HG03039 (cell line): ENCODE results near the gene EP300.
"Not testable (repeated sequence)": the region's sequence is repeated elsewhere in the genome, so short reads cannot be mapped to it uniquely, and the experiment has no call there.

ENCODE experiments used
- ATAC-seq: cut with Tn5 transposase; IDR thresholded peaks from one replicate; pipeline ENCODE4 v1.9.1; 2021; ENCODE audit warnings: mild to moderate bottlenecking, moderate library complexity; ENCODE audit not compliant: unreplicated experiment

The EP300 gene

DNA sequence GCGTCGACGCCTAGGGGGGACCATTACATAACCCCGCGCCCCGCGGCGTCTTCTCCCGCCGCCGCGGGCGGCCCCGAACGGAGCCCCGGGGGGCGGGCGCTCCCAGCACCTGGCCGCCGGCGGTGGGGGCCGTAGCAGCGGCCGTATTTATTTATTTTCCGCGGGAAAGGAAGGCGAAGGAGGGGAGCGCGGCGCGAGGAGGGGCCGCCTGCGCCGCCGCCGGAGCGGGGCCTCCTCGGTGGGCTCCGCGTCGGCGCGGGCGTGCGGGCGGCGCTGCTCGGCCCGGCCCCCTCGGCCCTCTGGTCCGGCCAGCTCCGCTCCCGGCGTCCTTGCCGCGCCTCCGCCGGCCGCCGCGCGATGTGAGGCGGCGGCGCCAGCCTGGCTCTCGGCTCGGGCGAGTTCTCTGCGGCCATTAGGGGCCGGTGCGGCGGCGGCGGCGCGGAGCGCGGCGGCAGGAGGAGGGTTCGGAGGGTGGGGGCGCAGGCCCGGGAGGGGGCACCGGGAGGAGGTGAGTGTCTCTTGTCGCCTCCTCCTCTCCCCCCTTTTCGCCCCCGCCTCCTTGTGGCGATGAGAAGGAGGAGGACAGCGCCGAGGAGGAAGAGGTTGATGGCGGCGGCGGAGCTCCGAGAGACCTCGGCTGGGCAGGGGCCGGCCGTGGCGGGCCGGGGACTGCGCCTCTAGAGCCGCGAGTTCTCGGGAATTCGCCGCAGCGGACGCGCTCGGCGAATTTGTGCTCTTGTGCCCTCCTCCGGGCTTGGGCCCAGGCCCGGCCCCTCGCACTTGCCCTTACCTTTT lies at the start of gene EP300:
TSS of gene EP300 (plus strand) at position 570 of the 795 bp plus-strand sequence. CDS start 413 bp downstream, outside the sequence.
- ATAC-seq: peak; percentile 33

DNA sequence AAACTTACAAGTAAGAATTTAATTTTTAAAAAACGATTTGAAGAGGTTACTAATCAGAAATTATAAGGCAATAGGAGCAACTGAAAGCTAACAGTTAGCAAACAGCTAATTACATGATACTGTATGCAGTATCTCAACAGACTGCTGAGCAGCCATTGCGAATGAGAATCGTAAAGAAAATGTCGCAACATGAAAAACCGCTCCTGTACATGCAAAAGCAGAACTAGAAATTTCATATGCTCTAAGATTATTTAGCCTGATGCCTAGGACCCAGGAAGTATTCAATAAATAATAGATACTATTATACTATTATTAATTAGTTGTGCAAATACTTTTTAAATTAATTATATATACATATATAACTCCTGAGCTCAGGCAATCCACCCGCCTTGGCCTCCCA lies 48.7 kb upstream of the EP300 start:
- ATAC-seq: no peak

DNA sequence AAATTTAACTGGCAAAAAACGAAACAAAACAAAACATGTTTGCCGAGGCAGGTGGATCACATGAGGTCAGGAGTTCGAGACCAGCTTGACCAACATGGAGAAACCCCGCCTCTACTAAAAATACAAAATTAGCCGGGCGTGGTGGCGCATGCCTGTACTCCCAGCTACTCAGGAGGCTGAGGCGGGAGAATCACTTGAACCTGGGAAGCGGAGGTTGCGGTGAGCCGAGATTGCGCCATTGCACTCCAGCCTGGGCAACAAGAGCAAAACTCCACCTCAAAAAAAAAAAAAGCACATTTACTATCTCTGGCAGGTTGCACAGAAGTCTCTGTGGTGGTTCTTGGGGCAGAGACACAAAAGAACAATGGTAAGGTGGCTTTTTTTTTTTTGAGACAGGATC lies 46.8 kb upstream of the EP300 start:
- ATAC-seq: not testable (repeated sequence)

DNA sequence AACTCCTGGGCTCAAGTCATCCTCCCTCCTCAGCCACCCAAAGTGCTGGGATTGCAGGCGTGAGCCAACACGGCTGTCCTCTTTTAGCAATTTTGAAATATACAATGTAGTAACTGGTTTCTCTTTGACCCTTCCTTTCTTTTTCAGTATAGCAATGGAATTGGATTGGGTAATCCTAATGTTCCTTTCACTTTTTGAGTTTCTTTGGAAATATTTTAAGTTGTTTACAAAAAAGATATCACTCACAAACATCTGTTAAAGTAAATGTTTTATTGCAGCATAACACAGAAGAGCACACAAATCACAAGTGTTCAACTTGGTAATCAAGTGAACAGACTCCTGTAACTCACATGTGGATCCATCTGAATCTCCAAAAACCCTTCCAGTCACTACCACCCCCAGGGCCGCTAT lies 44.6 kb upstream of the EP300 start:
- ATAC-seq: no peak

DNA sequence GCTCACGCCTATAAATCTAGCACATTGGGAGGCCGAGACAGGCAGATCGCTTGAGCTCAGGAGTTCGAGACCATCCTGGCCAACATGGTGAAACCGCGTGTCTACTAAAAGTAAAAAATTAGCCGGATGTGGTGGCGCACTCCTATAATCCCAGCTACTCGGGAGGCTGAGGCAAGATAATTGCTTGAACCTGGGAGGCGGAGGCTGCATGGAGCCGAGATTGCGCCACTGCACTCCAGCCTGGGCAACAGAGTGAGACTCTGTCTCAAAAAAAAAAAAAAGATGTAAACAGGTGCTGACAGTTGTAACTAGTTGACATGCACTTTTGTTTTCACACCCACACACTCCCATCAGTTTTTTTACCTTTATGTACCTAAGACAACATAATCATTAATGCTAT lies 44.0 kb upstream of the EP300 start:
- ATAC-seq: not testable (repeated sequence)

DNA sequence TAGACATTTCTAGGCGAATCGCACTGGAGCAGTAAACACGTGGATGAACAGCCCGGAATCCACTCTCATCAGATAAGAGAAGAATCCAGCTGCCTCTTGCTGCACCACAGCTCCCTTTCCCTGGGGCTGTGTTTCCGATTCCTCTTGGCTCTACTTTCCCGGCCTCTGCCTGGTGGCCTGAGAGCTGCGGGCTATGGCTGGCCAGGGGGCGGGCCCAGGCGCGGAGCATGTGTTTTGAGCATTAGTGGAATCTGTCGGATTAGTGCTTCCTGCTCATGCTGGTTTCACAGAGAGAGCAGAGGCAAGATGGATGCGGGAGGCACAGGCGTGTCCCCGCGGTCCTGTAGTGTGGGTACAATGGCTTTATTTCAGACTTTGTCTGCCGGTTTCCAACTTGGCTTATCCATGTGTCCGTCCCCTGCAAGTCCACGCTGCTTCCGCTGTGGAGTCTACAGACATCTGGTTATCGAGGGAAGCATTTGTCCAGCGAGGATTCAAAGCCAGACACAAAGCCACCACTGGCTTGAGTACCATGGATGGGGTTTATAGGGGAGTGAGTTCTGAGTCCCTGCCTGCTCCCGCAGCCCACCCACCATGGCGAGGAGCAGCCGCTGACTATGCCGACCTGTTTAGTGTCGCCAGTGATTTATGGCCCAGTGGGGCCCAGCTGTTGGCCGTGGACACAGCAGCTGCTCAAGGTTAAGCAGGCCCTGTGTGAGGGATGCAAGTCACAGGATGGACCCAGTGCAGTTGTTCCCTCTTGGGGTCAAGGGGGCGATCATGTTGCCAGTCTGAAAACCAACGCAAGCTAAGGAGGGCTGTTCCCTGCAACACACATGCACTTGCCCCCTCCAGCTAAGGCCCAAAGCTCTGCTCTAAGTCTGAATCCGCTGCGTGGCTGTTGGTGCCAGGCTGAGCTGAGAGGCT lies 43.3 kb upstream of the EP300 start:
- ATAC-seq: no peak

DNA sequence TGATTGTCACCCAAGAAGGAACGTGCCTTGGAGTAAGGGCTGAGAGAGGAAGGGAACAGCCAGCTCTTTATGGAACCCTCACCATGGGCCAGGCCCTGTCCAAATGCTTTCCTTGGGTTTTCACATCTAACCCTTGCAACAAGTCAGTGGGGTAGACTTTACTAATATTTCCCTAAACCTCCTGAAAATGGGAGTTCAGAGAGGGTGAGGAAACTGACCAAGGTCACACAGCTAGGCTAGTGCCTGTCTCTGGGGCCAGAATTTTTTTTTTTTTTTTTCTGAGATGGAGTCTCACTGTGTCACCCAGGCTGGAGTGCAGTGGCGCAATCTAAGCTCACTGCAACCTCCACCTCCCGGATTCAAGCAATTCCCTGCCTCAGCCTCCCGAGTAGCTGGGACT lies 42.6 kb upstream of the EP300 start:
- not testable (repeated sequence) for ATAC-seq

DNA sequence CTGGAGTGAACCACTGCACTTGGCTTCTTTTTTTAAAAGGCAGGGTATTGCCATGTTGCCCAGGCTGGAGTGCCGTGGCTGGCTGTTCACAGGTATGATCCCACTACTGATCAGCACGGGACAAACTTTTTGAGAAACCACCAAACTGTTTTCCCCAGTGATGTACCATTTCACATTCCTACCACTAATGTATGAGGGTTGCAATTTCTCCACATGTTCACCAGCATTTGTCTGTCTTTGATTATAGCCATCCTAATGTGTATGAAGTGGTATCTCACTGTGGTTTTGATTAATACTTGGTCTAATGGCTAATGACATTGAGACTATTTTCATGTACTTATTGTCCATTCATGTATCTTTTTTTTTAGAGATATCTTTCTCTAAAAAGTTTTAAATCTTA lies 41.5 kb upstream of the EP300 start:
- ATAC-seq: no peak

DNA sequence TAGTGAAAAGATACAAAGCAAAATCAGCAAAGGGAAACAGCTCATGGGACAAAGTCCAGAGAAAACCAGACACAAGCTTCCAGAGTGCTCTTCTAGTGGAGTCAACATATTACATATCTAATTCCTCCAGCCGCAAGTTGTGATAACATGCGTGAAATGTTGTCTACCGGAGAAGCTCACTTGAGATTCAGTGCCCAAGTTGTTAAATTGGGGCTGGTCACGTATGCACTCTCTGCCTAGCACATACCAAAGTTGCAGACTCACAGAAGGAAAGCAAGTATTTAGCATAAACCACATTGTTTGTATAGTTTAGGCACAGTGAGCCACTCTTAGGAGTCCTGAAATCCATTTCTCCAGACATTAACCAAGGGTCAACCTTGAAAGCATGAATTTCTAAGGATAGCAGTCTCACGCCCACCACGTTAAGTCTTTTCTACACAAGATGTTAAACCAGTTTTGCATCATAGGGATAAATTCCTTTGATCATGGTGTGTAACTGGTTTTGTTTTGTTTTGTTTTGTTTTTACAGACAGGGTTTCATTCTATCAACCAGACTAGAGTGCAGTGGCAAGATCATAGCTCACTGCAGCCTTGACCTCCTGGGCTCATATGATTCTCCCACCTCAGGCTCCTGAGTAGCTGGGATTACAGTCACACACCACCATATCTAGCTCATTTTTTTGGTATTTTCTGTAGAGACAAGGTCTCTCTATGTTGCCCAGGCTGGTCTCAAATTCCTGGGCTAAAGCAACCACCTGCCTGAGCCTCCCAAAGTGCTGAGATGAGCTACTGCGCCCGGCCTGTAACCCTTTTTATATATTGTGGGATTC lies 39.5 kb upstream of the EP300 start:
- no peak for ATAC-seq

DNA sequence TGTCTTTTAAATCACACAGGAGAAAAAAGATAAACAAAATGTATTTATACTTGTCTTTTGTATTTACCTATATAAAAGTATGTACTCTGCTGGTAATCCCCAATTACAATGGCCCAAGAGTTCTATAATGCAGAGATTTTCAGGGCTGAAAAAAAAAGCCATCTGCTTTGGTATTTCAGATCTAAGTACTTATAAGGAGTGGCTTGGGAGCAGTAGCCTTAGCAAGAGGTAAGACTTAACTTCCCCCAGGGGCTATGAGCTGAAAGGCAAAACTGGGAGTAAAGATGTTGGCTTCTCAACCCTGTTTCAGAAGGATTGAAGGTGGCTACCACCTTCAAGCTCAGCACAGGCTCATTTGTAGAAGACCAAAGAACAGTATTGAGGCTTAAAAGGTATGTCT lies 35.3 kb upstream of the EP300 start:
- no peak for ATAC-seq

DNA sequence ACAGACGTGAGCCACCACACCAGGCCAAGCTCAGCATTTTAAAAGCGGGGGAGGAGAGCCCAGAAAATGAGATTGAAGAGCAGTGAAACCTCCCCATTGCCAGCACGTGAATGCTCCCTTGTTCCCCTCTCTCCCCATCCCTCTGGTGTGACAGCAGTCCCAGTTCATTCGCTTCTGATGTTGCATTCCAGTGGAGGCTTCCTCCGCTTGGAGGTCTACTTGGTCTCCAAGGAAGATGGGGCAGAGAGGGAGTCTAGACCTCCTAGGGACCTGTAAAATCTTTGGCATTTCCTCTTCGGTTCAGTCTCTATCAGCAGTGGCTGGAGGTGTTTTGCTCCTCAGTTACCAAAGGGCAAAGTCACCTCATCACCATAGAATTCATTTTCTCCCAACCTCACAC lies 30.2 kb upstream of the EP300 start:
- ATAC-seq: no peak

DNA sequence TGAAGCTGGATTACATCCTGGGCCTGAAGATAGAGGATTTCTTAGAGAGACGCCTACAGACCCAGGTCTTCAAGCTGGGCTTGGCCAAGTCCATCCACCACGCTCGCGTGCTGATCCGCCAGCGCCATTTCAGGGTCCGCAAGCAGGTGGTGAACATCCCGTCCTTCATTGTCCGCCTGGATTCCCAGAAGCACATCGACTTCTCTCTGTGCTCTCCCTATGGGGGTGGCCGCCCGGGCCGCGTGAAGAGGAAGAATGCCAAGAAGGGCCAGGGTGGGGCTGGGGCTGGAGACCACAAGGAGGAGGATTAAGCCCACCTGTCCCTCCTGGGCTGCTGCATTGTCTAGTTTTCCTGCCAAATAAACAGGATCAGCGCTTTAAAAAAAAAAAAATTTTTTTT lies 28.1 kb upstream of the EP300 start:
- ATAC-seq: not testable (repeated sequence)

DNA sequence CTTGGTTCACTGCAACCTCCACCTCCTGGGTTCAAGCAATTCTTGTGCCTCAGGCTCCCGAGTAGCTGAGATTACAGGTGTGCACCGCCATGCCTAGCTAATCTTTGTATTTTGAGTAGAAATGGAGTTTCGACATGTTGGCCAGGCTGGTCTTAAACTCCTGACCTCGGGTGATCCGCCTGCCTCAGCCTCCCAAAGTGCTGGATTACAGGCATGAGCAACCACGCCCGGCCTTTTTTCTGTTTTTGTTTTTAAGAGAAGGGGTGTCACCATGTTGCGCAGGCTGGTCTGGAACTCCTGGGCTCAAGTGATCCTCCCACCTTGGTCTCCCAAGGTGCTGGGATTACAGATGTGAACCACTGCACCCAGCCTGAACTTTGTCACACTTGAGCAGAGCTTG lies 26.1 kb upstream of the EP300 start:
- ATAC-seq: not testable (repeated sequence)

DNA sequence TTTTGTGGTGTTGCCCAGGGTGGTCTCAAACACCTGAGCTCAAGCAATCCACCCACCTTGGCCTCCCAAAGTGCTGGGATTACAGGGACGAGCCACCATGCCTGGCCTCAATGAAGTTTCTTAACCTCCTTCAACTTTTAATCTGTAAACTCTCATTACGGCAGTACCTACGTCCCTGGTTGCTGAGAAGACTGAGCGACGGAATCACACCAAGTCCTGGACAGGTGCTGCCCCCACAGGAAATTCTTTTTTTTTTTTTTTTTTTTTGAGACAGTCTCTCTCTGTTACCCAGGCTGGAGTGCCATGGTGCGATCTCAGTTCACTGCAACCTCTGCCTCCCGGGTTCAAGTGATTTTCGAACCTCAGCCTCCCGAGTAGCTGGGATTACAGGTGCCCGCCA lies 24.4 kb upstream of the EP300 start:
- not testable (repeated sequence) for ATAC-seq

DNA sequence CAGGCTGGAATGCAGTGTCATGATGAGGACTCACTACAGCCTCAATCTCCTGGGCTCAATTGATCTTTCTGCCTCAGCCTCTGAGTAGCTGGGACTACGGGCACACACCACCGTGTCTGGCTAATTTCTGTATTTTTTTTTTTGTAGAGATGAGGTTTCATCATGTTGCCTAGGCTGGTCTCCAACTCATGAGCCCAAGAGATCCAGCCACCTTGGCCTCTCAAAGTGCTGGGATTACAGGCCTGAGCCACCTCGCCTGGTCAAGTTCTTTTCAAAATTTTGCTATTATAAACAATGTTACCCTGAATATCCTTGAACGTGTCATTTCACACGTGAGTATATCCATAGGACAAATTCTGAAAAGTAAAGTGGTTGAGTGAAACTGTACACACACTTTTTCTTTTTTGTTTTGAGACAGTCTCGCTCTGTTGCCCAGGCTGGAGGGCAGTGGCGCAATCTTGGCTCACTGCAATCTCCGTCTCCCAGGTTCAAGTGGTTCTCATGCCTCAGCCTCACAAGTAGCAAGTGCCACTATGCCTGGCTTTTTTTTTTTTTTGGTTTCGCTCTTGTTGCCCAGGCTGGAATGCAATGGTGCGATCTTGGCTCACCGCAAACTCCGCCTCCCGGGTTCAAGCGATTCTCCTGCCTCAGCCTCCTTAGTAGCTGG lies 21.6 kb upstream of the EP300 start:
- no peak for ATAC-seq

DNA sequence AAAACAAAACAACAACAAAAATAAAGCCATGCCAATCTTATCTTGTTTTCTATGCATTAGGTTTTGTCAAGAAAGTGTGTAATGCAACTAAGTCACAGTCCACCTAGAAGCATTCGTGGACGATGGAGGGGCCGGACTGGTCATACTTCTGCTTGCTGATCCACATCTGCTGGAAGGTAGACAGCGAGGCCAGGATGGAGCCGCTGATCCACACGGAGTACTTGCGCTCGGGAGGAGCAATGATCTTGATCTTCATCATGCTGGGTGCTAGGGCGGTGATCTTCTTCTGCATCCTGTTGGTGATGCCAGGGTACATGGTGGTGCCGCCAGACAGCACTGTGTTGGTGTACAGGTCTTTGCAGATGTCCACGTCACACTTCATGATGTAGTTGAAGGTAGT lies 18.3 kb upstream of the EP300 start:
- no peak for ATAC-seq

DNA sequence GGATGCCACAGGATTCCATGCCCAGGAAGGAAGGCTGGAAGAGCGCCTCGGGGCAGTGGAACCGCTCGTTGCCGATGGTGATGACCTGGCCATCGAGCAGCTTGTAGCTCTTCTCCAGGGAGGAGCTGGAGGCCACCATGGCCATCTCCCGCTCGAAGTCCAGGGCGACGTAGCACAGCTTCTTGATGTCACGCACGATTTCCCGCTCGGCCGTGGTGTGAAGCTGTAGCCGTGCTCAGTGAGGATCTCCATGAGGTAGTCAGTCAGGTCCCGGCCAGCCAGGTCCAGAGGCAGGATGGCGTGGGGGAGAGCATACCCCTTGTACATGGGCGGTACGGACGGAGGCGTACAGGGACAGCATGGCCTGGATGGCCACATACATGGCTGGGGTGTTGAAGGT lies 17.9 kb upstream of the EP300 start:
- ATAC-seq: no peak

DNA sequence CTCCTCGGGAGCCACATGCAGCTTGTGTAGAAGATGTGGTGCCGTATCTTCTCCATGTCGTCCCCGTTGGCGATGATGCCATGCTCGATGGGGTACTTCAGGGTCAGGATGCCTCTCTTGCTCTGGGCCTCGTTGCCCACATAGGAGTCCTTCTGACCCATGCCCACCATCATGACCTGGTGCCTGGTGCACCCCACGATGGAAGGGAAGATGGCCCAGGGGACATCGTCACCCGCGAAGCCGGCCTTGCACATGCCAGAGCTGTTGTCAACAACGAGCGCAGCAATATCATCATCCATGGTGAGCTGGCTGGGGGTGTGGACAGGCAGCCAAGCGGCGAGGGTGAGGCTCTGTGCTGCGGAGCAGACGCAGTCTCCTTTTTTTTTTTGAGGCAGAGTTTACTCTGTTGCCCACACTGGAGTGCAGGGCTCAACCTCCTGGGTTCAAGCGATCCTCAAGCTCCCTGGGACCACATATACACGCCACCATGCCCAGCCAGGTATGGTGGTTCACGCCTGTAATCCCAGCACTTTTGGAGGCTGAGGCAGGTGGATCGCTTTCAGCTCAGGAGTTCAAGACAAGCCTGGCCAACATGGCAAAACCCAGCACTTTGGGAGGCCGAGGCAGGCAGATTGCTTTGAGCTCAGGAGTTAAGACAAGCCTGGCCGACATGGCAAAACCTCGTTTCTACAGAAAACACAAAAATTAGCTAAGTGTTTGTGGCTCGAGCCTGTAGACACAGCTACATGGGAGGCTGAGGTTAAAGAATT lies 17.3 kb upstream of the EP300 start:
- ATAC-seq: no peak

DNA sequence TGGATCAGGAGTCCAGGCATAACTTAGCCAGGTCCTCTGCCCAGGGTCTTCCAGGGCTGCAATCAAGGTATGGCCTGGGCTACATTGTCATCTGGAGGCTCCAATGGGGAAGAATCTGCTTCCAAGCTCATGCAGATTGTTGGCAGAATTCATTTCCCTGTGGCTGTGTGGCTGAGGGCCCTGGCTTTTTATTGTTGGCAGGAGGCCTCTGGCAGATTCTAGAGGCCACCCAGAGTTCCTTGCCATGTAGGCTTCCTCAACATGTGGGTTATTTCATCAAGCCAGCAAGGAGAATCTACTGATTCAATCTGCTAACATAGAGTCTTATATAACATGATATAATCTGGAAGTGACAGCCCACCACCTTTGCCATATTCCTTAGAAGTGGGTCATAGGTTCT lies 16.4 kb upstream of the EP300 start:
- ATAC-seq: no peak

DNA sequence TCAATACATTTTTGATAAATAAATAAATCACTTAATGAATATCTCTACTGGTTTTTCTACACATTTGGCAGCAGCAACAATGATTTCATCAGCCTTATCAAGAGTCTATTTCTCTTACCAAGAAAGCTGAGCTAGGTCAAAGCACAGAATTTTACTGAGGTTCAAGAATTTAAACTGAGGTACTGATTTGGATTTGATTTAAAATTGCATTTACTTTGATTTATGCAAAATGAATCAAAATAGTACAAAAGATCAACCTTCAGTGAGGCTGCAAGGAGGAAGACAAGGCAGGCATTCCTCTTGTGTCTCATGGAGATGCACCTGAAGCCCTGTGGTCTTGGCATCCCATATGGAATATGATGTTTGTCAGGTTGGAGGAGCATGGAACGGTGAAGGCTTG lies 15.5 kb upstream of the EP300 start:
- no peak for ATAC-seq
